Occipital lobe (tissue), 2 donors: ENCODE data around the gene SLIT3. TPM values are rescaled to one million over a fixed set of nuclear protein-coding genes. Genes with fewer than 3 reads are reported as not detected.

Experiments used
- small RNA-seq: library from RNA; depleted of rRNA; stranded (forward); fragments of <200 nt; gene quantifications from one replicate; pipeline ENCODE3, GENCODE V24; 2014
- total RNA-seq: library from RNA; depleted of rRNA; stranded (reverse); fragments of >200 nt; gene quantifications from one replicate; pipeline ENCODE4 v1.2.3, GENCODE V29; 2014

Gene SLIT3
- total RNA-seq, 1 donor from 2014 or later, result 0.78 TPM

Small RNA genes lying within 50 kb of the gene (small RNA-seq; reads per million reads assigned to genes)
- not detected for gene MIR218-2
- gene MIR585, result 0.17 reads per million
- not detected for gene RF00019
